Smooth muscle cell (in vitro differentiated cells): ENCODE data around the gene GAB2. TPM values are rescaled to one million over a fixed set of nuclear protein-coding genes. Genes with fewer than 3 reads are reported as not detected.

Experiments
- DNase-seq: peaks from one replicate; lab custom pipeline; 2025; ENCODE audit not compliant: unreplicated experiment; lab: John Stamatoyannopoulos, UW
- H2AFZ ChIP-seq: fragments of 200-600 bp; sonication (generic); 2 replicates; pipeline ENCODE4 v1.6.0; 2016; ENCODE audit warnings: antibody characterized with exemption, low read depth, mild to moderate bottlenecking
- H3F3A ChIP-seq: fragments of 200-600 bp; sonication (generic); 2 replicates; pipeline ENCODE4 v1.6.0; 2017; ENCODE audit warnings: antibody characterized with exemption, low read depth
- H3K27ac ChIP-seq: fragments of 200-600 bp; sonication (generic); 2 replicates; pipeline ENCODE4 v1.5.1; 2016; ENCODE audit warnings: low read depth, mild to moderate bottlenecking
- H3K27me3 ChIP-seq: fragments of 200-600 bp; sonication (generic); 2 replicates; pipeline ENCODE4 v1.6.1; 2016; ENCODE audit warnings: low read depth, mild to moderate bottlenecking
- H3K36me3 ChIP-seq: fragments of 200-600 bp; sonication (generic); 2 replicates; pipeline ENCODE4 v1.5.1; 2016; ENCODE audit warnings: low read depth
- H3K4me1 ChIP-seq: fragments of 200-600 bp; sonication (generic); 2 replicates; pipeline ENCODE4 v1.5.1; 2016; ENCODE audit warnings: low read depth
- H3K4me2 ChIP-seq: fragments of 200-600 bp; sonication (generic); 2 replicates; pipeline ENCODE4 v1.6.0; 2016; ENCODE audit warnings: mild to moderate bottlenecking
- H3K4me3 ChIP-seq: fragments of 200-600 bp; sonication (generic); 2 replicates; pipeline ENCODE4 v1.5.1; 2016; ENCODE audit warnings: mild to moderate bottlenecking
- H3K79me2 ChIP-seq: fragments of 200-600 bp; sonication (generic); 2 replicates; pipeline ENCODE4 v1.6.0; 2016; ENCODE audit warnings: low read depth, mild to moderate bottlenecking
- H3K9ac ChIP-seq: fragments of 200-600 bp; sonication (generic); 2 replicates; pipeline ENCODE4 v1.6.0; 2016; ENCODE audit warnings: low read depth
- H3K9me3 ChIP-seq: fragments of 200-600 bp; sonication (generic); replicated peaks from 2 replicates; pipeline ENCODE4 v1.5.1; 2016; ENCODE audit warnings: low read depth
- H4K20me1 ChIP-seq: fragments of 200-600 bp; sonication (generic); 2 replicates; pipeline ENCODE4 v1.6.0; 2016; ENCODE audit warnings: low read depth
- CTCF ChIP-seq: fragments of 200-600 bp; sonication (generic); IDR thresholded peaks from 2 replicates; pipeline ENCODE4 v1.5.1; 2017; ENCODE audit warnings: borderline replicate concordance, mild to moderate bottlenecking, antibody characterized with exemption; ENCODE audit not compliant: insufficient read depth, poor library complexity, severe bottlenecking
- WGBS: methylation state at CpG from one replicate; pipeline ENCODE4 v1.1.7; 2016; ENCODE audit warnings: low lambda C conversion rate; 5-methylcytosine and 5-hydroxymethylcytosine counted together
- polyA plus RNA-seq: library from polyadenylated mRNA; unstranded; fragments of >200 nt; fragmentation: Nextera tagmentation; extraction: Ambion mirVana; gene quantifications from 2 replicates; pipeline ENCODE4 v1.2.1, GENCODE V29; 2016
- total RNA-seq: library from RNA; depleted of rRNA; stranded (reverse); fragments of >200 nt; gene quantifications from 2 replicates; pipeline ENCODE4 v1.2.3, GENCODE V29; 2014

The GAB2 gene
- total and polyA plus RNA-seq, 2 experiments from 2014 or later: 4.2 to 9.7 TPM

DNA sequence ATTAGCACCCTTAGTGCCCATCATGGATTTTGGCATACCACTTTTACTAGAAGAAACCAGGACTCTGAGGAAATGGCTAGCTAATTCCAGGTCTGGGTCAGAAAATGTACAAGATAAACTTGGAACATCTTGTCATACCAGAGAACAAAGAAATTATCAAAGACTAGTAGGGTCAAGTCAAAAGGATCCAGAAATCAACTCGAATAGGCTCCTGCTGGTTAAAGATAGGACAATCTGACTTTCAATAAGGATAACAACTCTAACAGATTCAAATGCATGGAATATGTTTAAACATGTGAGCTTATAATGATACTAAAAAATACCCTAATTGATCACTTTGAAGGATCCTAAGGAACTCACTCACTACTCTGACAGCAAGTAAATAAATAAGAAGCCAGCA, 18.9 kb downstream of the GAB2 start:
- Histone ChIP-seq H3F3A (no peaks in the 10 kb centered on the region), H3K27ac (no peak overlapping the region), H3K27me3 (no peaks in the 10 kb centered on the region), H3K79me2 (peaks cover 98% of the 10 kb centered on the region), H3K4me1 (peaks cover 21% of the 10 kb centered on the region), H3K9me3 (no peaks in the 10 kb centered on the region), H2AFZ (no peak overlapping the region), H4K20me1 (peaks cover 11% of the 10 kb centered on the region), H3K9ac (no peak overlapping the region), H3K4me2 (no peak overlapping the region), H3K36me3 (no peaks in the 10 kb centered on the region), H3K4me3 (no peak overlapping the region)
- no peak for TF ChIP-seq CTCF
- no peak for DNase-seq
- 85% methylated on average over 1 of the region's 1 CpG for WGBS

GRCh38 chr11:78397398-78397797, 20.2 kb downstream of the GAB2 start:
- H3K36me3 ChIP-seq: no peaks in the 10 kb centered on the region

GRCh38 chr11:78395597-78395996, 22.0 kb downstream of the GAB2 start:
- no peak for TF ChIP-seq CTCF
- 100% methylated on average over 1 of the region's 1 CpG for WGBS
- Histone ChIP-seq H3K9me3 (no peaks in the 10 kb centered on the region), H3K4me1 (peaks cover 11% of the 10 kb centered on the region), H2AFZ (no peak overlapping the region), H3F3A (no peaks in the 10 kb centered on the region), H3K9ac (no peak overlapping the region), H3K36me3 (no peaks in the 10 kb centered on the region), H4K20me1 (peaks cover 36% of the 10 kb centered on the region), H3K27ac (no peak overlapping the region), H3K4me3 (no peak overlapping the region), H3K79me2 (peaks cover 100% of the 10 kb centered on the region), H3K27me3 (no peaks in the 10 kb centered on the region), H3K4me2 (no peak overlapping the region)
- DNase-seq: no peak

More at GRCh38 chr11:78397398-78397797, 20.2 kb downstream of the GAB2 start:
- TF ChIP-seq CTCF: no peak
- H3K4me3 ChIP-seq: no peak overlapping the region
- H3K4me1 ChIP-seq: peaks cover 17% of the 10 kb centered on the region
- H3K9ac ChIP-seq: no peak overlapping the region
- H4K20me1 ChIP-seq: peaks cover 24% of the 10 kb centered on the region
- no peaks in the 10 kb centered on the region for H3K27me3 ChIP-seq
- no peaks in the 10 kb centered on the region for H3F3A ChIP-seq
- WGBS: 78% methylated on average over 3 of the region's 3 CpGs
- no peak overlapping the region for H3K4me2 ChIP-seq
- peaks cover 98% of the 10 kb centered on the region for H3K79me2 ChIP-seq
- no peak overlapping the region for H3K27ac ChIP-seq
- no peak overlapping the region for H2AFZ ChIP-seq
- DNase-seq: no peak
- H3K9me3 ChIP-seq: no peaks in the 10 kb centered on the region

GRCh38 chr11:78392854-78393253, 24.8 kb downstream of the GAB2 start:
- no peaks in the 10 kb centered on the region for H3K36me3 ChIP-seq
- no peaks in the 10 kb centered on the region for H3K9me3 ChIP-seq
- H3K4me1 ChIP-seq: no peaks in the 10 kb centered on the region
- no peak for TF ChIP-seq CTCF
- H2AFZ ChIP-seq: no peak overlapping the region
- H3F3A ChIP-seq: no peaks in the 10 kb centered on the region
- DNase-seq: no peak
- H3K4me2 ChIP-seq: no peak overlapping the region
- H3K27me3 ChIP-seq: no peaks in the 10 kb centered on the region
- no peak overlapping the region for H3K4me3 ChIP-seq
- H3K79me2 ChIP-seq: peaks cover 98% of the 10 kb centered on the region
- H4K20me1 ChIP-seq: peaks cover 28% of the 10 kb centered on the region
- no peak overlapping the region for H3K9ac ChIP-seq
- H3K27ac ChIP-seq: no peak overlapping the region
- 48% methylated on average over 2 of the region's 2 CpGs for WGBS
